ENCODE measurements around the gene LRRC8C. TPM values are rescaled to one million over a fixed set of nuclear protein-coding genes. Genes with fewer than 3 reads are reported as not detected.
A peak's percentile ranks its signal among the peaks of the same experiment; 100 is the strongest.

LRRC8C gene
- total RNA-seq, 1 donor from 2014 or later = 56.5 TPM

- Mint-ChIP-seq H3K27me3 (ENCODE audit: low read depth) (no peaks in the 10 kb centered on the region), H3K36me3 (ENCODE audit: low read depth) (peaks cover 23% of the 10 kb centered on the region), H3K4me3 (ENCODE audit: low read depth) (peak overlapping the region; percentile 81), H3K27ac (peak overlapping the region; percentile 99), H3K4me1 (ENCODE audit: low read depth) (peaks cover 85% of the 10 kb centered on the region), H3K9me3 (no peaks in the 10 kb centered on the region)
- intact Hi-C loops (cut with micrococcal nuclease) = loop anchor here (1.0 to 10.0 kb wide), 6 partner anchors 9 to 387 kb away; partner anchors contain the start of genes GBP5, LRRC8C and ZNF326
- peak; percentile 63 for DNase-seq (ENCODE audit: low spot score)
These were observed 23.0 kb upstream of the LRRC8C start for GRCh38 chr1:89609781-89610456.

GRCh38 chr1:89610457-89611011 lies 22.4 kb upstream of the LRRC8C start:
- H3K4me1 Mint-ChIP-seq (ENCODE audit: low read depth) = peaks cover 84% of the 10 kb centered on the region
- peak overlapping the region; percentile 81 for H3K4me3 Mint-ChIP-seq (ENCODE audit: low read depth)
- H3K27ac Mint-ChIP-seq = peak overlapping the region; percentile 99
- no peaks in the 10 kb centered on the region for H3K9me3 Mint-ChIP-seq
- peaks cover 17% of the 10 kb centered on the region for H3K36me3 Mint-ChIP-seq (ENCODE audit: low read depth)
- DNase-seq (ENCODE audit: low spot score) = peak; percentile 66
- intact Hi-C loops (cut with micrococcal nuclease) = loop anchor here (1.0 to 5.0 kb wide), 3 partner anchors 9 to 377 kb away; partner anchors contain the start of gene LRRC8C
- no peaks in the 10 kb centered on the region for H3K27me3 Mint-ChIP-seq (ENCODE audit: low read depth)

- Mint-ChIP-seq H3K36me3 (ENCODE audit: low read depth) (peaks cover 24% of the 10 kb centered on the region), H3K27ac (peak overlapping the region; percentile 99), H3K27me3 (ENCODE audit: low read depth) (no peaks in the 10 kb centered on the region), H3K9me3 (no peaks in the 10 kb centered on the region), H3K4me3 (ENCODE audit: low read depth) (peak overlapping the region; percentile 81), H3K4me1 (ENCODE audit: low read depth) (peaks cover 80% of the 10 kb centered on the region)
- intact Hi-C loops (cut with micrococcal nuclease) = loop anchor here (2.0 to 5.0 kb wide), 2 partner anchors 21 to 376 kb away; partner anchors contain the start of gene LRRC8C
- no peak for DNase-seq (ENCODE audit: low spot score)
These were observed 21.2 kb upstream of the LRRC8C start for GRCh38 chr1:89611721-89612120.

- Mint-ChIP-seq H3K4me1 (ENCODE audit: low read depth) (peaks cover 77% of the 10 kb centered on the region), H3K27me3 (ENCODE audit: low read depth) (no peaks in the 10 kb centered on the region), H3K9me3 (peaks cover 18% of the 10 kb centered on the region), H3K27ac (peak overlapping the region; percentile 42), H3K36me3 (ENCODE audit: low read depth) (peaks cover 43% of the 10 kb centered on the region), H3K4me3 (ENCODE audit: low read depth) (no peak overlapping the region)
- intact Hi-C loops (cut with micrococcal nuclease) = loop anchor here (5.0 kb wide), 1 partner anchor 373 kb away; no protein-coding TSS in a partner anchor
- no peak for DNase-seq (ENCODE audit: low spot score)
These were observed 19.0 kb upstream of the LRRC8C start for GRCh38 chr1:89613928-89614327.

GRCh38 chr1:89615676-89616598 lies 17.0 kb upstream of the LRRC8C start:
- Mint-ChIP-seq H3K9me3 (peaks cover 20% of the 10 kb centered on the region), H3K4me3 (ENCODE audit: low read depth) (no peak overlapping the region), H3K27ac (peak overlapping the region; percentile 31), H3K4me1 (ENCODE audit: low read depth) (peaks cover 75% of the 10 kb centered on the region), H3K27me3 (ENCODE audit: low read depth) (no peaks in the 10 kb centered on the region), H3K36me3 (ENCODE audit: low read depth) (peaks cover 55% of the 10 kb centered on the region)
- DNase-seq (ENCODE audit: low spot score) = no peak
- intact Hi-C loops (cut with micrococcal nuclease) = no loop called here

- no peaks in the 10 kb centered on the region for H3K27me3 Mint-ChIP-seq (ENCODE audit: low read depth)
- H3K4me3 Mint-ChIP-seq (ENCODE audit: low read depth) = no peak overlapping the region
- peaks cover 20% of the 10 kb centered on the region for H3K9me3 Mint-ChIP-seq
- intact Hi-C loops (cut with micrococcal nuclease) = no loop called here
- H3K4me1 Mint-ChIP-seq (ENCODE audit: low read depth) = peaks cover 72% of the 10 kb centered on the region
- no peak for DNase-seq (ENCODE audit: low spot score)
- H3K36me3 Mint-ChIP-seq (ENCODE audit: low read depth) = peaks cover 61% of the 10 kb centered on the region
- H3K27ac Mint-ChIP-seq = peak overlapping the region; percentile 68
These were observed 15.9 kb upstream of the LRRC8C start for GRCh38 chr1:89616844-89617627.

- intact Hi-C loops (cut with micrococcal nuclease) = no loop called here
- Mint-ChIP-seq H3K36me3 (ENCODE audit: low read depth) (peaks cover 63% of the 10 kb centered on the region), H3K9me3 (peaks cover 20% of the 10 kb centered on the region), H3K4me1 (ENCODE audit: low read depth) (peaks cover 53% of the 10 kb centered on the region), H3K4me3 (ENCODE audit: low read depth) (peak overlapping the region; percentile 49), H3K27me3 (ENCODE audit: low read depth) (no peaks in the 10 kb centered on the region), H3K27ac (peak overlapping the region; percentile 80)
- DNase-seq (ENCODE audit: low spot score) = no peak
These were observed 12.3 kb upstream of the LRRC8C start for GRCh38 chr1:89620664-89621063.

GRCh38 chr1:89622895-89623294 lies 10.0 kb upstream of the LRRC8C start:
- H3K4me1 Mint-ChIP-seq (ENCODE audit: low read depth) = peaks cover 50% of the 10 kb centered on the region
- peaks cover 11% of the 10 kb centered on the region for H3K9me3 Mint-ChIP-seq
- no peaks in the 10 kb centered on the region for H3K27me3 Mint-ChIP-seq (ENCODE audit: low read depth)
- no peak for DNase-seq (ENCODE audit: low spot score)
- no peak overlapping the region for H3K27ac Mint-ChIP-seq
- no peak overlapping the region for H3K4me3 Mint-ChIP-seq (ENCODE audit: low read depth)
- H3K36me3 Mint-ChIP-seq (ENCODE audit: low read depth) = peaks cover 54% of the 10 kb centered on the region
- intact Hi-C loops (cut with micrococcal nuclease) = no loop called here

GRCh38 chr1:89624314-89624713 lies 8.6 kb upstream of the LRRC8C start:
- Mint-ChIP-seq H3K27ac (no peak overlapping the region), H3K36me3 (ENCODE audit: low read depth) (peaks cover 53% of the 10 kb centered on the region)

GRCh38 chr1:89624715-89625323 lies 8.1 kb upstream of the LRRC8C start:
- peaks cover 51% of the 10 kb centered on the region for H3K36me3 Mint-ChIP-seq (ENCODE audit: low read depth)
- no peak for DNase-seq (ENCODE audit: low spot score)
- no peaks in the 10 kb centered on the region for H3K27me3 Mint-ChIP-seq (ENCODE audit: low read depth)
- intact Hi-C loops (cut with micrococcal nuclease) = no loop called here
- H3K9me3 Mint-ChIP-seq = no peaks in the 10 kb centered on the region
- H3K27ac Mint-ChIP-seq = peak overlapping the region; percentile 12
- H3K4me1 Mint-ChIP-seq (ENCODE audit: low read depth) = peaks cover 56% of the 10 kb centered on the region
- no peak overlapping the region for H3K4me3 Mint-ChIP-seq (ENCODE audit: low read depth)

More at GRCh38 chr1:89624314-89624713, 8.6 kb upstream of the LRRC8C start:
- no peak for DNase-seq (ENCODE audit: low spot score)
- H3K9me3 Mint-ChIP-seq = no peaks in the 10 kb centered on the region
- peaks cover 54% of the 10 kb centered on the region for H3K4me1 Mint-ChIP-seq (ENCODE audit: low read depth)
- no peaks in the 10 kb centered on the region for H3K27me3 Mint-ChIP-seq (ENCODE audit: low read depth)
- no peak overlapping the region for H3K4me3 Mint-ChIP-seq (ENCODE audit: low read depth)
- intact Hi-C loops (cut with micrococcal nuclease) = no loop called here

GRCh38 chr1:89627596-89627962 lies 5.3 kb upstream of the LRRC8C start:
- no peak overlapping the region for H3K4me3 Mint-ChIP-seq (ENCODE audit: low read depth)
- peaks cover 38% of the 10 kb centered on the region for H3K36me3 Mint-ChIP-seq (ENCODE audit: low read depth)
- no peak overlapping the region for H3K27ac Mint-ChIP-seq
- H3K4me1 Mint-ChIP-seq (ENCODE audit: low read depth) = peaks cover 61% of the 10 kb centered on the region
- no peaks in the 10 kb centered on the region for H3K27me3 Mint-ChIP-seq (ENCODE audit: low read depth)
- H3K9me3 Mint-ChIP-seq = no peaks in the 10 kb centered on the region
- no peak for DNase-seq (ENCODE audit: low spot score)
- intact Hi-C loops (cut with micrococcal nuclease) = loop anchor here (1.0 kb wide), 1 partner anchor 19 kb away; no protein-coding TSS in a partner anchor

GRCh38 chr1:89629146-89629545 lies 3.8 kb upstream of the LRRC8C start:
- Mint-ChIP-seq H3K27me3 (ENCODE audit: low read depth) (no peaks in the 10 kb centered on the region), H3K4me3 (ENCODE audit: low read depth) (peak overlapping the region; percentile 2), H3K4me1 (ENCODE audit: low read depth) (peaks cover 59% of the 10 kb centered on the region), H3K36me3 (ENCODE audit: low read depth) (peaks cover 41% of the 10 kb centered on the region), H3K27ac (peak overlapping the region; percentile 73), H3K9me3 (no peaks in the 10 kb centered on the region)
- DNase-seq (ENCODE audit: low spot score) = no peak
- intact Hi-C loops (cut with micrococcal nuclease) = no loop called here

Data from activated T-helper 2 cell treated with anti-CD3 and anti-CD28 coated beads, Interferon-gamma antibody, Interleukin-2, Interleukin-4, amounts not matched to agents 10 μg/mL and 5 μg/mL and 100 μg/mL, durations not matched to agents 14 hours and 24 hours and 36 hours (primary cell).